ENCODE data around the gene CRELD1. TPM values are rescaled to one million over a fixed set of nuclear protein-coding genes. Genes with fewer than 3 reads are reported as not detected.

CRELD1 gene
- total RNA-seq, 1 donor from 2014 or later: 62.7 TPM

DNA sequence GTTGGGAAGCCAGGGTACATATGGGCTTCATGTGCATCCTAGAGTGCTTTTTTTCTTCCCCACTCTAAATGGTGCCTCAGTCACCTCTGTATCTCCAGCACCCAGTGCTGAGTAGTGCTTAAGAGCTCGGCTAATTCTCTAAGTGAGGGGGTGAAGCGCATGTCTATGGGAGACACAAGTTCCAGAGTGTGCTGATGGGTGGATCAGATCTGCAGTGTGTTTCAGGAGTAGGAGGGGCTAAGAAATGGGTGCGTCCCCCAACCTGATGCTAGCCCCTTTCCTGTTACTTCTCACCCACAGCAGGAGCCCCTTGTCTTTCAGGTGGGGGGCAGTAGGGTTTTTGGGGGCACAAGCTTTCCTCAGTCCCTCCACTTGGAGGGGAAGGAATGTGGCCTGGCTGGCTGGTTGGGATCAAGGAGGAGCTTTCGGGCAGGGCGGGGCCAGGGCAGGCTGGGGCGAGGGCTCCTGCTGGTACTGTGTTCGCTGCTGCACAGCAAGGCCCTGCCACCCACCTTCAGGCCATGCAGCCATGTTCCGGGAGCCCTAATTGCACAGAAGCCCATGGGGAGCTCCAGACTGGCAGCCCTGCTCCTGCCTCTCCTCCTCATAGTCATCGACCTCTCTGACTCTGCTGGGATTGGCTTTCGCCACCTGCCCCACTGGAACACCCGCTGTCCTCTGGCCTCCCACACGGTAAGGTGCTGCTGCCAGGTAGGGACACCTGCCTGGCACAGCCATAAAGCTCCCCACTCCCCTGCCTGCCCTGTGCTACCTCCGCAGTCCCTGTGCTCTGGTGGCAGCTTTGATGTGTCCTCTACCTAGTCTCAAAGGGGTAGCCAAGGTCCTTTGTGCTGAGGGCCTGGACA is 31.0 kb upstream of the CRELD1 start, which contains the start of gene IL17RE:
Gene IL17RE, plus strand, starts transcription at position 477 of the 866 bp plus-strand sequence. Its CDS starts 85 bp downstream, at position 562.
- intact Hi-C loops (cut with micrococcal nuclease): no loop called here
- no peak for ATAC-seq
- DNase-seq: no peak

DNA sequence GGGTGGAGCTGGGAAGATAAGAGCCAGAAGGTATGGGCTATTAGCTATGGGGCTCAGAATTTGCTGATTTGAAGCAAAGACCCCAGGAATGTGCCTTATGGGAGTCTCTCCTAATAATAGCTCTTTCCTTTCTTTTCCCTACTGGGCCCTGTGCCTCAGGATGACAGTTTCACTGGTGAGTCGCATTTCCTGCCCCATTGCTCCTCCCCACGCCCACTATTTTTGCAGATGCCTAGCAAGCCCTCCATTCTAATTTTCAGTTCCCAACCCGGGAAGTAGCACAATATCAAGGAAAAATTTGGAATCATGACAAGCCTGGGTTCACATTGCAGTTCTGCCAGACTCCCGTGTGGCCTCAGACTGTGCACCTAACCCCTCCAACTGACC is 30.4 kb upstream of the CRELD1 start:
- ATAC-seq (peak; percentile 20), DNase-seq (no peak)
- intact Hi-C loops (cut with micrococcal nuclease): no loop called here

DNA sequence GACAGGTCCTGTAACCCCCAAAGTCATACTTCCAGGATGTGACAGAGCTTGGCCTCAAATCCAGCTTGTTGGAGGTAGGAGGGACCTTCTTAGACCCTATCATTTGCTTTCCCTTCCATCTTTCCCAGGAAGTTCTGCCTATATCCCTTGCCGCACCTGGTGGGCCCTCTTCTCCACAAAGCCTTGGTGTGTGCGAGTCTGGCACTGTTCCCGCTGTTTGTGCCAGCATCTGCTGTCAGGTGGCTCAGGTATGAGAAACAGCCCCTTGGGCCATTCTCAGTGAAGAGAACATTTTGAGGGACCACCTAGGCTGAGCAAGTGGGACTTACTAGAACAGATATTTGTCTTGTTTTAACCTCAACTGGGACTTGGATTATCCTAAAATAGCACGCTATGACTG is 29.7 kb upstream of the CRELD1 start:
- no peak for DNase-seq
- intact Hi-C loops (cut with micrococcal nuclease): no loop called here
- ATAC-seq: no peak

DNA sequence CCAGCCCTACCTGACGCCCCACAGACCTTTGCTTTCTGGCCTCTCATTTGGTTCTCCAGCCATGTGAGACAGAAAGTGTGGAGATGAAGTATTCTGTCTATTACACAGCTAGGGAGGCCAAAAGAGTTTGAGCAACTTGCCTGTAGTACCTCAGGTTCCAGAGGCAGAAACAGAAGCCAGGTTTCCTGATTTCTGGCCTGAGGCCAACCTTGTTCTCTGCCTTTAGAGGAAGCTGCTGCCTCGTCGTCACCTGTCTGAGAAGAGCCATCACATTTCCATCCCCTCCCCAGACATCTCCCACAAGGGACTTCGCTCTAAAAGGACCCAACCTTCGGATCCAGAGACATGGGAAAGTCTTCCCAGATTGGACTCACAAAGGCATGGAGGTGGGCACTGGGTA is 27.2 kb upstream of the CRELD1 start:
- no peak for DNase-seq
- intact Hi-C loops (cut with micrococcal nuclease): no loop called here
- ATAC-seq: no peak

DNA sequence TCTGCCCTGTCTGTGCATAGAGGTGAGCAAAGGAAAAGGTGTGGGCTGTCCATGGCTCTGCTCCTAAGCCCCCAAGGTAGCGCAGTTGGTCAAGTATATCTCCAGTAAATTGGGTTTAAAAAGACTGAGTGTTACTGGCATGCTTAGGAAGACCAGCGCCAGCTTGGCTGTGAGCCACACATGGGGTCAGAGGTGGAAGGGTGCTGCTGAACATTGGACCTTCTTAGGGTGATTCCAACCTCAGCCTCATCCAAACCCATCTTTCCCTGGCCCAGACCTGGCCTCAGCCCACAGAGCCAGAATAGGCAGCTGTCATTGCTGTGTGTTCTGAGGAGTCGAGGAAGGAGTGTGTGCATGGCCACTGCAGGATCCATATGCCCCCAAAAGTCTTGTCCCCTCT is 25.3 kb upstream of the CRELD1 start:
- intact Hi-C loops (cut with micrococcal nuclease): no loop called here
- no peak for DNase-seq
- ATAC-seq: no peak

DNA sequence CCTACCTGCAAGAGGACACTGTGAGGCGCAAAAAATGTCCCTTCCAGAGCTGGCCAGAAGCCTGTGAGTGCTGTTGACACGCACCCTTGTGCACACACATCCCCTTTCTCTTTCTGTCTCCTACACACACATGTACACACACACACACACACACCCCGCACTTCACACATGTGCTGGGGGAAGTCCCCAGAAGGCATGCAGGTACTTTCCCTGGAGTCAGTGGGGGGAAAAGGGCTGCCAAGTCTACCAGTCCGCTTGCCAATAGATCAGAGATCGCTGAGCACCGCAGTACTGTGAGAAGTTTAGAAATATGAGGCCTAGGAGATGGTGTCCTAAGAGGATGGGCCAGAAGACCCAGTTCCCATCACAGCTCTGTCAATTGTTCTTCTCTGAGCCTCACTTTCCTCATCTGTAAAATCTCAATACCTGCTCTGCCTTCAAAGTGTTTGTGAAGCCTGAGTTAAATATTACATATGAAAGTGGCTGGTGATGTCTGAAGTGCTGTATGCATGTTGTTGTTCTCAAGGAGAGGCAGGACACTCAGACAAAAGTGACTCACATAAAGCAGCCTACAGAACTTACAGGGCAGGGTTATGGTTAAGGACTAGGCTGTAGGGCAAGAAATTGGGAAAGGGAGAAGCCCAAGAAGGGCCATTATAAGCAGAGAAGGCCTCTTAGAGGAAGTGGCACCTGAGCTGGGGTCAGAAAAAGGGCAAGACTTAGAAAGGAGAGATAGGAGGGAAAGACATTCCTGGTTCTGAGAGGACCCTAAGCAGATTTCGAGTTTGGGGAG is 24.2 kb upstream of the CRELD1 start:
- DNase-seq (no peak), ATAC-seq (no peak)
- intact Hi-C loops (cut with micrococcal nuclease): no loop called here

DNA sequence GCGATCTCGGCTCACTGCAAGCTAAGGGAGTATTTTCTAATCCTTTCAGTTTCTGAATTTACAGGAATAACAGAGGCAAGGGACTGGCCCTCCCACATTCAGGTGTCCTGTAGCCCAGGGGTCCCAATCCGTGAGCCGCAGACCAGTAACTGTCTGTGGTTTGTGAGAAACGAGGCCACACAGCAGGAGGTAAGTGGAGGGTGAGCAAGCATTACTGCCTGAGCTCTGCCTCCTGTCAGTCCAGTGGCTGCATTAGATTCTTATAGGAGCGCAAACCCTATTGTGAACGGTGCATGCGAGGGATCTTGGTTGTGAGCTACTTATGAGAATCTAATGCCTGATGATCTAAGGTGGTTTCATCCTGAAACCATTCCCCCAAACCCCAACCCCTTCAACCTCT is 21.8 kb upstream of the CRELD1 start:
- intact Hi-C loops (cut with micrococcal nuclease): no loop called here
- DNase-seq (no peak), ATAC-seq (no peak)

DNA sequence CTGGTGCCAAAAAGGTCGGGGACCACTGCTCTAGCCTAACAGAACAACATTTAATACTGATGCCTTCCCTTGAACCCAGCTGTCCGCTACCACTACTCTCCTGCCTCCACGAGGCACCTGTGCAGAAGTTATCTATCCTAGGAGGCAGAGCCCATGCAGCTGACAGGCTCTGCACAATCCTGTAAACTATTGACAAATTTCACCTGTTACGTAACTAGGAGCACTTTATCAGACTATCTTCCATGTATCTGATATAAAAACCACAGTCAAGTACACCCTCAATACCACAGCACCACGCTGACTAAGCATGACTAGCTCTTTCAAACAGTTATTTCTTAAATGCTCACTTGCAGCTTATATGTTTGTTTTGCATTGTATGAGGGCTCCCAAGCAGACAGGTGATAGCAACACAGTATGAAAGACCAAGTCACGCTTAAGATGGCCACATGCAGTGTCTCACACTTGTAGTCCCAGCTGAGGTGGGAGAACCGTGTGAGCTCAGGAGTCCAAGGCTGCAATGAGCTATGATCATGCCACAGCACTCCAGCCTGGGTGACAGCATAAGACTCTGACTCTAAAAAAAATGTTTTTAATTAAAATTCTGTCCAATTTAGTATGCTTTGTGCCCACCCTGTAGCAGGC is 21.2 kb upstream of the CRELD1 start:
- DNase-seq (no peak), ATAC-seq (no peak)
- intact Hi-C loops (cut with micrococcal nuclease): no loop called here

DNA sequence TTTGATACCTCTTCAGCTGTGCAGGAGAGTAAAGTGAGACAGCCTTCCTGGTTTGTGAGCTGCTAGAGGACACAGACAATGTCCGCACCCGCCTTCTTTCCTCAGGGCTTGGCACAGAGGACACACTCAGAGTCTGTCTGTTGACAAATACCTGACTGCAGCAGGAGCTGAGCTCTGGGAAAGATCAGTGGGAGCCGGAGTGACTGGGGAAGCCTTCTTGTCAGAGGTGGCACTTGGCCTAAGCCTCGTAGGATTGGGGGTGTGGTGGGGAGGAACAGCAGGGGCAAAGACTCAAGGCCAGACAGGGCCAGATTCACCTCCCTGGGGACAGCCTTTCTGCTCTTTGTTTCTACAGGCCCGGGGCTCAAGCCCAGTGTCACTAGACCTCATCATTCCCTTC is 20.0 kb upstream of the CRELD1 start:
- ATAC-seq (no peak), DNase-seq (no peak)
- intact Hi-C loops (cut with micrococcal nuclease): no loop called here

DNA sequence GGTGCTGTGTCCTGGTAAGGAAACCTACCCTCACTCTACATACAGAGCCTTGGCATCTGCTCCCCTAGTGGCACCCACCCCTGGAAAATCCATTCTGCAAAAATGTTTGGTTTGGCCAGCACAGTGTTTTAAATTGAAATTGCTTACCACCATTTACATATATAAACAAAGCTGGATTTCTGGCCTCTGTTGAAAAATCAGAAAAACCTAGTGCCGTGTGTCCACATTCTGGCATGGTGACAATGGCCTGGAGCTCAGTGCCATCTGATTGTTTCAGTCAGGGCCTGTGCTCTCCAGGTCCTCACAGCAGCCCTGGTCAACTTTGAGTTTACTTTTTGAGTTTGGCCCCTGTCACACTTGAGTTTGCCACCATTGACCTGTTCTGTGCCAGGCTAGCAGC is 19.6 kb upstream of the CRELD1 start:
- intact Hi-C loops (cut with micrococcal nuclease): no loop called here
- ATAC-seq (no peak), DNase-seq (no peak)

DNA sequence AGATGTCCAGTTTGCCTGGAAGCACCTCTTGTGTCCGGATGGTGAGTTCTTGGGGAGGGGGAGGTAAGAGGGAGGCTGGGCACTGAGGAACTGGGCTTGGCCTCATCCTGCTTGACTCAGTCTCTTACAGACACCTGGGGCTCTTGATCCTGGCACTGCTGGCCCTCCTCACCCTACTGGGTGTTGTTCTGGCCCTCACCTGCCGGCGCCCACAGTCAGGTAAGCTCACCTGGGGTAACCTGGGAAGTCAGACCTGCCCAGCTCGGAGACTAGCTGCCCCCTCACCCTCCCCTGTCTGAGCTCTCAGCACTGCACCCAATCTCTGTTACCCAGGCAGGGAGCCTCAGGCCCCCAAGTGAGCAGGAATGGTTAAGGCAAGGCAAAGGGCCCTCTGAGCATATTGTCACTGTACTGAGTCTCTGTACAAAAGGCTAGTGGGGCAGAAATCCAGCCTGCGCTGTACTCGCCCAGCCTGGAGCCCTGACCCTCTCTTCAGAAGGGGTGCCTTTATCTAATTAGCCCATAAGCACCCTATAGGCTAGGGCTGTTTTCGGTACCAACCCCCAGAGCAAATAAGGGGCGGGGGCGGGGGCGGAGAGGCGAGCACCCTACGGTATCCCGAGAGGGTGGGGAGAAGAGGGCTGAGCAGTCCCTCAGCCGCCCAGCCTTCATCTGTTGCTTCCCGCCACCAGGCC is 18.9 kb upstream of the CRELD1 start:
- ATAC-seq: no peak
- DNase-seq: no peak
- intact Hi-C loops (cut with micrococcal nuclease): no loop called here

DNA sequence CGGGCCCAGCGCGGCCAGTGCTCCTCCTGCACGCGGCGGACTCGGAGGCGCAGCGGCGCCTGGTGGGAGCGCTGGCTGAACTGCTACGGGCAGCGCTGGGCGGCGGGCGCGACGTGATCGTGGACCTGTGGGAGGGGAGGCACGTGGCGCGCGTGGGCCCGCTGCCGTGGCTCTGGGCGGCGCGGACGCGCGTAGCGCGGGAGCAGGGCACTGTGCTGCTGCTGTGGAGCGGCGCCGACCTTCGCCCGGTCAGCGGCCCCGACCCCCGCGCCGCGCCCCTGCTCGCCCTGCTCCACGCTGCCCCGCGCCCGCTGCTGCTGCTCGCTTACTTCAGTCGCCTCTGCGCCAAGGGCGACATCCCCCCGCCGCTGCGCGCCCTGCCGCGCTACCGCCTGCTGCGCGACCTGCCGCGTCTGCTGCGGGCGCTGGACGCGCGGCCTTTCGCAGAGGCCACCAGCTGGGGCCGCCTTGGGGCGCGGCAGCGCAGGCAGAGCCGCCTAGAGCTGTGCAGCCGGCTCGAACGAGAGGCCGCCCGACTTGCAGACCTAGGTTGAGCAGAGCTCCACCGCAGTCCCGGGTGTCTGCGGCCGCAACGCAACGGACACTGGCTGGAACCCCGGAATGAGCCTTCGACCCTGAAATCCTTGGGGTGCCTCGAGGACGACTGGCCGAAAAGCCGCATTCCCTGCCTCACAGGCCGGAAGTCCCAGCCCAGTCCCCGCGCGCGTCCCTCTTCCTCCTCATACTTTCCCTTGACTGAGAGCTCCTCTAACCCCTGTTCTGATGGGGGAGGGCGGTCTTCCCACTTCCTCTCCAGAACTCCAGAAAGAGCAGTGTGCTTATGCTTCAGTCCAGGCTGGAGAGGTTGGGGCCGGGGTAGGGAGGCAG is 18.1 kb upstream of the CRELD1 start:
- ATAC-seq (peak; percentile 67), DNase-seq (peak; percentile 85)
- intact Hi-C loops (cut with micrococcal nuclease): no loop called here

DNA sequence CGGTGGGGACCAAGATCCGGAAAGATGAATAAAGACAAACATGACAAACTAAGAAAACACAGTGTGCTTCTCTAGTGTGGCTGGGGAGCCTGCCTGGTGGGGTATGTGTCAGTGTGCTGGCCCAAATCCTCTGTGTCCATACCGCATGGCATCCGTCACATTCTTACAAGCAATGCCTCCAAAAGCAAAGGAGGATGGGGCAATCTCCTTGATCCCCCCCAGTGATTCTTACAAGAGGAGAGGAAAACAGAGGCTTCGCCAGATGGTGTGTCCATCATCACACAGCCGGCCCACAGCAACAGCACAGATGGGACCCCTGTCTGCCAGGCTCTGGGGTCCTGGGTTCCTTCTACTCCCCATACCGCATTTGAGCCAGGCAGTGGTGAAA is 17.3 kb upstream of the CRELD1 start:
- ATAC-seq (no peak), DNase-seq (no peak)
- intact Hi-C loops (cut with micrococcal nuclease): no loop called here

DNA sequence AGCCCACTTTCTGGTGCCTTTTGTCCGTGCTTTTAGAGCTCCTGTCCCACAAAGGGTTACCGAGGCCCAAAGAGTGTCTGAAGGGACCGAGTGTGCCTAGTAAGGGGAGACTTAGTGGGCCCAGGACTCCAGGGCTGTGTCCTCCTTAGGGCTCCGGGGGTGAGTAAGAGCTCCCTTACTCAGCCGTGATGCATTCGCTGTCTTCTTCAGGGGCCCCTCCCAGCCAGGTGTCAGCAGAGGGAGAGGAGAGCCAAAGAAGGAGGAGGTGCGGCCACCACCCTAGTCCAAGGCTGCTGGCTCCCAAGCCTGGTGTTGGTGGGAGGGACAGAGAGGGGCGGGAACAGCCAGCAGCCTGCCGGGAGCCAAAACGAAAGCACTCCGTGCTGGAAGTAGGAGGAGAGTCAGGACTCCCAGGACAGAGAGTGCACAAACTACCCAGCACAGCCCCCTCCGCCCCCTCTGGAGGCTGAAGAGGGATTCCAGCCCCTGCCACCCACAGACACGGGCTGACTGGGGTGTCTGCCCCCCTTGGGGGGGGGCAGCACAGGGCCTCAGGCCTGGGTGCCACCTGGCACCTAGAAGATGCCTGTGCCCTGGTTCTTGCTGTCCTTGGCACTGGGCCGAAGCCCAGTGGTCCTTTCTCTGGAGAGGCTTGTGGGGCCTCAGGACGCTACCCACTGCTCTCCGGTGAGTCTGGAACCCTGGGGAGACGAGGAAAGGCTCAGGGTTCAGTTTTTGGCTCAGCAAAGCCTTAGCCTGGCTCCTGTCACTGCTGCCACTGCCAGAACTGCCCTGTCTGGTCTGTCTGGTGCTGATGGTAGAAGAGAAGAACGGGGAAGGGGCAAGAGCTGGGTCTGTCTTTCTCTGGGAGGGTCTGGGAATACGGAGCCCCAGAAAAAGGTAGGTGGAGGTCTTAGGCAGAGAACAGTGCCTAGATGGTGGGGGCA is 16.6 kb upstream of the CRELD1 start, which contains the start of gene IL17RC:
Gene IL17RC, plus strand, starts transcription at position 365 of the 947 bp plus-strand sequence. Its CDS starts 218 bp downstream, at position 583.
- peak; percentile 92 for ATAC-seq
- intact Hi-C loops (cut with micrococcal nuclease): no loop called here
- peak; percentile 89 for DNase-seq

DNA sequence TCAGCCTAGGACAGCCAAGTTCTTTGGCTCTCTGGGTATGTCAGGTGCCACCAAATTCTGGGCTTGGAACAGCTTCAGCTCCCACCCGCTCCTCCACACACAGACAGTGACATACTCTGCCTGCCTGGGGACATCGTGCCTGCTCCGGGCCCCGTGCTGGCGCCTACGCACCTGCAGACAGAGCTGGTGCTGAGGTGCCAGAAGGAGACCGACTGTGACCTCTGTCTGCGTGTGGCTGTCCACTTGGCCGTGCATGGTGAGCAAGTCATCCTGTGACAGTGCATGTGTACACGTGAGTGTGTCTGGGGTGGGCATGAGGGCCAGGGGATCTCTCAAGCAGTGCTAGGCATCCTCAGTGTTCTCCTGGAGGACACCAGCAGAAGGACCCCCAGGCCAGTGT is 15.8 kb upstream of the CRELD1 start:
- peak; percentile 3 for ATAC-seq

DNA sequence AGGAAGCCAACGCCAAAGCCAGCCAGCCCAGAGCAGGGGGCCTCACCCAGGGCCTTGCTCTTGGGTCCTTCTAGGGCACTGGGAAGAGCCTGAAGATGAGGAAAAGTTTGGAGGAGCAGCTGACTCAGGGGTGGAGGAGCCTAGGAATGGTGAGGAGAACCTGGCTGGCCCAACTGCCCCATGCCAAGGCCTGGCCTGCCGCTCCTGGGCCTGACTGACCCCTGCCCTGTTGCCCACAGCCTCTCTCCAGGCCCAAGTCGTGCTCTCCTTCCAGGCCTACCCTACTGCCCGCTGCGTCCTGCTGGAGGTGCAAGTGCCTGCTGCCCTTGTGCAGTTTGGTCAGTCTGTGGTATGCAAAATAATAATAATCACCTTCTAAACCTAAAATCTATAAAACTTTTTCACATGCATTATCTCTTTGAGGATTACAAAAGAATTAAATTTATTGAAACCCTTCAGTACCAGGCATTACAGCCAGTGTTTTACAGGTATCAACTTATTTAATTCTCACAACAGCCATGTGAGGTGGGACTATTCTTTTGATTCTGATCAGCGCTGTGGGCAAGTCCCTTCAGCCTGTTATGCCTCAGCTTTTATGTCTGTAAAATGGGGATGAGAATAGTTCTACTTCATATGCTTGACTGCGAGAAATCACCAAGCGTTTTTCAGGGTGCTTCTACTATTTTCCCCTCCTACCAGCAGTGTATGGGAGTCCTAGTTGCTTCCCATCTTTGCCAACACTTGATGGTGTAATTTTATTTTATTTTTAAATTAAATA is 15.2 kb upstream of the CRELD1 start:
- intact Hi-C loops (cut with micrococcal nuclease): no loop called here
- no peak for DNase-seq
- ATAC-seq: no peak

More for the DNA sequence above, 15.8 kb upstream of the CRELD1 start:
- DNase-seq: peak; percentile 45
- intact Hi-C loops (cut with micrococcal nuclease): no loop called here

DNA sequence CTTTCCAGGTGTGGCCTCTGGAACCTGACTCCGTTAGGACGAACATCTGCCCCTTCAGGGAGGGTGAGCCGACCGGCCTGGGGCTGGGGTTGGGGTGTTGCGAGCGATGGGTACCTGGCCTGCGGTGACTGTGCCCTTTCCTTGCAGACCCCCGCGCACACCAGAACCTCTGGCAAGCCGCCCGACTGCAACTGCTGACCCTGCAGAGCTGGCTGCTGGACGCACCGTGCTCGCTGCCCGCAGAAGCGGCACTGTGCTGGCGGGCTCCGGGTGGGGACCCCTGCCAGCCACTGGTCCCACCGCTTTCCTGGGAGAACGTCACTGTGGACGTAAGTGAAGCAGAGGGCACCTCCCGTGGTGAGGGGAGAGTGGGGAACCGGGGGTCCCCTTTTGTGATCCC is 5.5 kb upstream of the CRELD1 start:
- ATAC-seq (no peak), DNase-seq (no peak)
- intact Hi-C loops (cut with micrococcal nuclease): no loop called here
